Upper lobe of right lung (tissue), 1 donor: ENCODE results near the gene BCL7B. TPM values are rescaled to one million over a fixed set of nuclear protein-coding genes. Genes with fewer than 3 reads are reported as not detected.
A peak's percentile ranks its signal among the peaks of the same experiment; 100 is the strongest.

Experiments
- ATAC-seq: fragments of 200-7000 bp; cut with Tn5 transposase; one replicate; pipeline ENCODE4 v1.9.1; 2020; ENCODE audit warnings: mild to moderate bottlenecking, moderate library complexity
- DNase-seq: peaks from one replicate; pipeline ENCODE4 v3.0.0-alpha.2; 2020
- H3K27ac ChIP-seq: fragments of 200-600 bp; one replicate; pipeline ENCODE4 v1.8.0; 2022
- H3K27me3 ChIP-seq: fragments of 200-600 bp; one replicate; pipeline ENCODE4 v1.8.0; 2022; ENCODE audit warnings: mild to moderate bottlenecking
- H3K36me3 ChIP-seq: fragments of 200-600 bp; one replicate; pipeline ENCODE4 v1.8.0; 2022
- H3K4me1 ChIP-seq: fragments of 200-600 bp; one replicate; pipeline ENCODE4 v1.8.0; 2022
- H3K4me3 ChIP-seq: fragments of 200-600 bp; one replicate; pipeline ENCODE4 v1.8.0; 2022; ENCODE audit warnings: mild to moderate bottlenecking
- H3K9me3 ChIP-seq: fragments of 200-600 bp; one replicate; pipeline ENCODE4 v1.8.0; 2022
- CTCF ChIP-seq: fragments of 200-600 bp; IDR thresholded peaks from one replicate; pipeline ENCODE4 v1.8.0; 2022; ENCODE audit warnings: antibody characterized with exemption
- intact Hi-C: fragments of 100-400 bp; cut with DNase I; formaldehyde crosslinking; loops from one replicate; pipeline ENCODE4 v1.11.0; 2022
- long read RNA-seq: library from polyadenylated mRNA; unstranded; transcript quantifications from one replicate; pipeline ENCODE4 v2.0.0, GENCODE V29; 2021
- total RNA-seq: library from RNA; stranded (reverse); fragmentation: NEBNext Ultra II Directional; extraction: Animal tissue kit (Norgen Biotek cat#: 25700); gene quantifications from one replicate; pipeline ENCODE4 v1.2.1, GENCODE V29; 2021
- donor health status: DM: no; HTN: yes; CAD: no; lungs with severe emphysema.

BCL7B gene
- 71.8 TPM for total RNA-seq
- long read RNA-seq, transcript BCL7B-206 (7 exons, 985 nt) = minor isoform, 10 of 188 reads
- long read RNA-seq, transcript BCL7B-205 (5 exons, 887 nt) = minor isoform, 14 of 188 reads
- long read RNA-seq, transcript BCL7B-202 (5 exons, 1,458 nt) = minor isoform, 5 of 188 reads
- long read RNA-seq, transcript BCL7B-201 (6 exons, 1,975 nt) = major isoform, 130 of 188 reads
- long read RNA-seq, partial matches to known transcripts = 14 of 188 reads
- long read RNA-seq, other reads (novel, unspliced or antisense) = 11 of 188 reads

DNA sequence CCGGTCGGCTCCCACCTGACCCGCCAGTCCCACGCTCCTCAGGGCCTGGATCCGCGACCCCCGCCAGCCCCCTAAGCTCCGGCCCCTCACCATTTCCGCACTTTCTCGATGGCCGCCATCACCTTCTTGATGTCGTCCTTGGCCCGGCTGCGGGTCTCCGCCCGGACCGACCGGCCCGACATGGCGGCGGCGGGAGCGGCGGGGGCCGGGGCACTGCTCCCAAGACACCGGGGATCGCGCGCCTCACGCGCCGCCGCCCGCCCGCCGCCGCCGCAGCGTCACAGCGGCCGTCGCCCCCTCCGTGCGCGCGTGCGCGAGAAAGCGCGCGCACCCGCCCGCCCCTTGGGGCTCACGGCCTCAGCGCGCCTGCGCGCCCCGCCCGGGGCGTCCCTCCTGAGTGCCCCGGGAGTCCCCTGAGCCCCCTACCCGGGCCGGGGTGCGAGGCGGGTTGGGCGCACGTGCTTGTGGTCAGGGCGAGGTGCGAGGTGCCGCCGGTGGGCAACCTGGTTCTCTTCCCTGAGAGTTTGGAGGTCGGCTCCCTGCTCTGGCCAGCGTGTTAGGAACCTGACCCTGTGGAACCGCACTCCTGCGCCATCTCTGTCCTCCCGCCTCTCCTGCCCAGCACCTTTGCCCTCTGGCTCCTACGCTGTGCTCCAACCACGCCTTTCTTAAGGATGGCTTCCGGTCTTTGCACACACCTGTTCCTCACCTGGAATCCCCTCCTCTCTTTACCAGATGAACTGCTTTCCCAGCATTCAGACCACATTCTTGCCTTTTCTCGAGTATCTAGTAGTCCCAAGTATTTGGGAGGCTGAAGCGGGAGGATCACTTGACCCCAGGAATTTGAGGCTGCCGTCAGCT, at the start of gene BCL7B:
TSS of gene BCL7B (minus strand) at position 294 of the 861 bp plus-strand sequence. CDS start at position 182, 112 bp downstream.
- Histone ChIP-seq H3K27ac (peak within 1 kb of the TSS; percentile 97), H3K4me1 (peaks cover 19% of the 10 kb centered on the region), H3K36me3 (peaks cover 20% of the 10 kb centered on the region), H3K4me3 (peak within 1 kb of the TSS; percentile 89), H3K27me3 (no peaks in the 10 kb centered on the region), H3K9me3 (no peaks in the 10 kb centered on the region)
- intact Hi-C loops = no loop called here
- ATAC-seq (peak; percentile 83), DNase-seq (peak; percentile 91)
- TF ChIP-seq CTCF = no peak

DNA sequence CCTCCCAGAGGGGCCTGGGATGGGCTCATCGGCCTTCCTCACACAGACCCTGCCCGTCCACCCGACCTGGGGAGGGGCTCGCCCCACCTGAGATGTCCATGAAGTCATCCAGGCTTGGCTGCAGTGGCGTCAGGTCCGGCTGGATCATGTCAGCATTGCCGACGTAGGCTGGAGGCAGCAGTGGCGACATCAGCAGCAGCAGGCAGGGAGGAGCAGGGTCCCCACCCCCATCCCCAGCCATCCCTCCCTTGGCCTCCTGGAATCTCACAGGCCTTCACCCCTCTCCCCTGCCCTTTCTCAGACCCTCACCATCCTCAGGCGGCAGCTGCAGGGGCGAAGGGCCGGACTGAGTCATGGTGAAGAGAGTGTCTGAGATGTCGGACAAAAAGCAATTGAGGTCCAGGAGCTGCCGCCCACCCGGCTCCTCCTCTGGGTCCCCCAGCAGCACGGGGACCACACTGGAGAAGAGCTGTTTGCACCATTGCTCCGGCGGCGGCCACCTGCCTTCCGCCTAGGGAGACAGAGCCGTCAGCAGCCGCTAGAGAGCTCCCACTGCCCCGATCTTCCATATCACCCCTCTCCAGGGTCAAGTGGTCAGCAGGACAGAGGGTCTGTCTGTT, 48.2 kb upstream of the BCL7B start:
- Histone ChIP-seq H3K36me3 (no peaks in the 10 kb centered on the region), H3K27me3 (peaks cover 15% of the 10 kb centered on the region), H3K27ac (no peak overlapping the region), H3K4me1 (no peaks in the 10 kb centered on the region), H3K9me3 (no peaks in the 10 kb centered on the region), H3K4me3 (no peak overlapping the region)
- DNase-seq (no peak), ATAC-seq (no peak)
- TF ChIP-seq CTCF = no peak
- intact Hi-C loops = loop anchor here (5.0 kb wide), 1 partner anchor 122 kb away; no protein-coding TSS in a partner anchor

- no peaks in the 10 kb centered on the region for H3K36me3 ChIP-seq
- H3K4me1 ChIP-seq = no peaks in the 10 kb centered on the region
- TF ChIP-seq CTCF = no peak
- no peak overlapping the region for H3K27ac ChIP-seq
- DNase-seq = no peak
- no peak overlapping the region for H3K4me3 ChIP-seq
- ATAC-seq = peak; percentile 7
- peaks cover 15% of the 10 kb centered on the region for H3K27me3 ChIP-seq
- no peaks in the 10 kb centered on the region for H3K9me3 ChIP-seq
- intact Hi-C loops = no loop called here
Measured at GRCh38 chr7:73602721-73603651, 45.5 kb upstream of the BCL7B start.

- no peak for ATAC-seq
- no peak for TF ChIP-seq CTCF
- Histone ChIP-seq H3K27me3 (peaks cover 13% of the 10 kb centered on the region), H3K9me3 (no peaks in the 10 kb centered on the region), H3K4me1 (no peaks in the 10 kb centered on the region), H3K36me3 (no peaks in the 10 kb centered on the region), H3K4me3 (no peak overlapping the region), H3K27ac (no peak overlapping the region)
- intact Hi-C loops = no loop called here
- DNase-seq = no peak
Measured at GRCh38 chr7:73599916-73600315, 42.4 kb upstream of the BCL7B start.
